Heart left ventricle (tissue), 13 donors: ENCODE data around the gene LDHAL6B.

Source experiments
- POLR2A ChIP-seq, 2 donors: fragments of 450-650 bp; IDR thresholded peaks; one replicate each; pipeline ENCODE4 v1.6.1; 2017; ENCODE audit warnings: antibody characterized with exemption in 2 of 2, mild to moderate bottlenecking in 2 of 2, moderate library complexity in 2 of 2
- TF ChIP-seq, protein P1 (sequence below), 12 donors: fragments of 200-600 bp; sonication (generic) in 4 of 12; IDR thresholded peaks; one replicate each; pipeline versions ENCODE4 v1.5.0 to v1.8.0; 2018 to 2022; ENCODE audit warnings: antibody characterized with exemption in 12 of 12, mild to moderate bottlenecking in 5 of 12
- donor health status: ischemic (EF 13 %, LVEDD 7.1; RV severe dilation, severe dysfunction).
- donor health status: DM: no; HTN: yes; CAD: no.
- donor health status: DM: no; HTN: no; CAD: no.
- donor health status: ischemic (EF 25% LVEDD 6.9; RV normal size, moderate dysfunction).
- donor health status: ischemic (EF 25% LVEDD 5.7; RV mildly dilated, moderate dysfunction).
- donor health status: ischemic (EF 35%, LVEDD 5.7; RV mildly dilated, moderate dysfunction).
- donor health status: nonischemic (EF 11% LVEDD 7.7; RV severe dilation, severe dysfunction).
- donor health status: DM: yes; HTN: yes; CAD: no.
- donor health status: PGD.
- donor health status: ischemic (EF 29% LVEDD 5.4; RV normal size, mild dysfunction).
- donor health status: nonischemic (EF 23%, LVEDD 6.1; RV moderate dilation, normal function).

DNA sequence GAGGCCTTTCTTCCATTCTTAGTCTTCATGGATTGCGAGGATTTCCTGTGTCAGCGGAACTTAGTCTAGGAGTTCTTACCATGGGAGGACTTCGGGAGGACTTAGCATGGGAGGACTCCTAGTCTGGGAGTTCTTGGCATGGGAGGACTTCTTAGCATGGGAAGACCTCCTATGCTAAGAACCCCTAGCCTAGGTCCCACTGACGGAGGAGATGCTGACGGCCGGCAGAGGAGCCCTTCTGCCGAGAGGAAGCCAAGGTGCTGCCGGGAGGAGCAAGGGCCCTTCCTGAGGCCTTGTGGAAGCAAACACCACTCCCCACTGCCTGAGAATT is 35.6 kb upstream of the LDHAL6B start:
- TF ChIP-seq, protein P1, sequence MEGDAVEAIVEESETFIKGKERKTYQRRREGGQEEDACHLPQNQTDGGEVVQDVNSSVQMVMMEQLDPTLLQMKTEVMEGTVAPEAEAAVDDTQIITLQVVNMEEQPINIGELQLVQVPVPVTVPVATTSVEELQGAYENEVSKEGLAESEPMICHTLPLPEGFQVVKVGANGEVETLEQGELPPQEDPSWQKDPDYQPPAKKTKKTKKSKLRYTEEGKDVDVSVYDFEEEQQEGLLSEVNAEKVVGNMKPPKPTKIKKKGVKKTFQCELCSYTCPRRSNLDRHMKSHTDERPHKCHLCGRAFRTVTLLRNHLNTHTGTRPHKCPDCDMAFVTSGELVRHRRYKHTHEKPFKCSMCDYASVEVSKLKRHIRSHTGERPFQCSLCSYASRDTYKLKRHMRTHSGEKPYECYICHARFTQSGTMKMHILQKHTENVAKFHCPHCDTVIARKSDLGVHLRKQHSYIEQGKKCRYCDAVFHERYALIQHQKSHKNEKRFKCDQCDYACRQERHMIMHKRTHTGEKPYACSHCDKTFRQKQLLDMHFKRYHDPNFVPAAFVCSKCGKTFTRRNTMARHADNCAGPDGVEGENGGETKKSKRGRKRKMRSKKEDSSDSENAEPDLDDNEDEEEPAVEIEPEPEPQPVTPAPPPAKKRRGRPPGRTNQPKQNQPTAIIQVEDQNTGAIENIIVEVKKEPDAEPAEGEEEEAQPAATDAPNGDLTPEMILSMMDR (IDR thresholded peaks at IDR 0.05) = no peak
- no peak for TF ChIP-seq POLR2A (IDR thresholded peaks at IDR 0.05)
